Activated naive CD8-positive, alpha-beta T cell treated with anti-CD3 and anti-CD28 coated beads, Interleukin-2, amount 10 ng/mL, durations not matched to agents 7 days and 5 days (primary cell): ENCODE measurements around the gene ZNF726. TPM values are rescaled to one million over a fixed set of nuclear protein-coding genes. Genes with fewer than 3 reads are reported as not detected.
"Not testable (repeated sequence)": the region's sequence is repeated elsewhere in the genome, so short reads cannot be mapped to it uniquely, and the experiment has no call there.

Experiments used
- ATAC-seq: fragments of 150-1000 bp; cut with Tn5 transposase; one replicate; pipeline ENCODE4 v1.10.0; 2021; ENCODE audit warnings: low read depth, moderate library complexity
- POLR2A ChIA-PET: fragments of 350-600 bp; sonication (Branson Sonifier 250); formaldehyde crosslinking; loops from one replicate; lab custom pipeline; 2021; ENCODE audit warnings: antibody characterized with exemption; lab: Charles Lee
- DNase-seq: peaks from one replicate; pipeline ENCODE4 v3.0.0; 2021
- H3K27ac Mint-ChIP-seq: one replicate; pipeline ENCODE4 v1.8.0; 2022; ENCODE audit warnings: mild to moderate bottlenecking, mixed read lengths
- H3K27me3 Mint-ChIP-seq: one replicate; pipeline ENCODE4 v1.8.0; 2022; ENCODE audit warnings: mild to moderate bottlenecking, moderate library complexity, mixed read lengths
- H3K36me3 Mint-ChIP-seq: one replicate; pipeline ENCODE4 v1.8.0; 2021; ENCODE audit warnings: mild to moderate bottlenecking, mixed read lengths
- H3K4me1 Mint-ChIP-seq: one replicate; pipeline ENCODE4 v1.8.0; 2021; ENCODE audit warnings: mixed read lengths
- H3K4me3 Mint-ChIP-seq: one replicate; pipeline ENCODE4 v1.8.0; 2022; ENCODE audit warnings: mild to moderate bottlenecking, moderate library complexity, mixed read lengths
- H3K9me3 Mint-ChIP-seq: one replicate; pipeline ENCODE4 v1.8.0; 2021; ENCODE audit warnings: mixed read lengths
- total RNA-seq, 2 experiments: library from RNA; stranded (reverse); gene quantifications; one replicate each; pipeline ENCODE4 v1.2.3, GENCODE V29; 2021

Gene ZNF726
- total RNA-seq, result 10 to 100 TPM; 14.4 to 20.3 TPM

- Mint-ChIP-seq H3K4me1 (peaks cover 8% of the 10 kb centered on the region), H3K27ac (peak within 1 kb of the TSS; percentile 99), H3K4me3 (peak within 1 kb of the TSS; percentile 98), H3K27me3 (no peaks in the 10 kb centered on the region), H3K9me3 (peaks cover 24% of the 10 kb centered on the region), H3K36me3 (peaks cover 34% of the 10 kb centered on the region)
- DNase-seq (peak; percentile 82), ATAC-seq (peak; percentile 98)
- POLR2A ChIA-PET, result interaction anchor here (0.6 to 2.5 kb wide), 13 partner anchors 15 to 1862 kb away, joined by 3 to 27 read pairs (median 5); partner anchors contain the start of genes ZNF254, ZNF257, ZNF675 and ZNF681
Observed at GRCh38 chr19:23914402-23915286, at the start of gene ZNF726. ZNF726 (plus strand) TSS chr19:23914886; CDS start chr19:23914995, 109 bp downstream.

GRCh38 chr19:23867895-23868294, 46.8 kb upstream of the ZNF726 start:
- Mint-ChIP-seq H3K4me3 (no peak overlapping the region), H3K4me1 (no peaks in the 10 kb centered on the region), H3K27ac (no peak overlapping the region), H3K36me3 (no peaks in the 10 kb centered on the region), H3K9me3 (peaks cover 25% of the 10 kb centered on the region), H3K27me3 (no peaks in the 10 kb centered on the region)
- ATAC-seq, result no peak
- no peak for DNase-seq
- POLR2A ChIA-PET, result no interaction called here

- H3K4me3 Mint-ChIP-seq, result no peak overlapping the region
- POLR2A ChIA-PET, result no interaction called here
- DNase-seq, result no peak
- no peaks in the 10 kb centered on the region for H3K36me3 Mint-ChIP-seq
- peaks cover 25% of the 10 kb centered on the region for H3K9me3 Mint-ChIP-seq
- no peak overlapping the region for H3K27ac Mint-ChIP-seq
- H3K27me3 Mint-ChIP-seq, result no peaks in the 10 kb centered on the region
- H3K4me1 Mint-ChIP-seq, result no peaks in the 10 kb centered on the region
- no peak for ATAC-seq
Observed at GRCh38 chr19:23868630-23869029, 46.1 kb upstream of the ZNF726 start.

GRCh38 chr19:23872282-23872919, 42.3 kb upstream of the ZNF726 start:
- Mint-ChIP-seq H3K27me3 (no peaks in the 10 kb centered on the region), H3K36me3 (no peaks in the 10 kb centered on the region), H3K9me3 (peaks cover 12% of the 10 kb centered on the region), H3K4me1 (no peaks in the 10 kb centered on the region), H3K4me3 (no peak overlapping the region), H3K27ac (no peak overlapping the region)
- ATAC-seq, result no peak
- DNase-seq, result no peak
- POLR2A ChIA-PET, result no interaction called here

- no peak for DNase-seq
- H3K9me3 Mint-ChIP-seq, result peaks cover 21% of the 10 kb centered on the region
- H3K27me3 Mint-ChIP-seq, result peaks cover 3% of the 10 kb centered on the region
- ATAC-seq, result no peak
- H3K4me3 Mint-ChIP-seq, result no peak overlapping the region
- no peaks in the 10 kb centered on the region for H3K36me3 Mint-ChIP-seq
- no peak overlapping the region for H3K27ac Mint-ChIP-seq
- POLR2A ChIA-PET, result no interaction called here
- H3K4me1 Mint-ChIP-seq, result no peaks in the 10 kb centered on the region
Observed at GRCh38 chr19:23876261-23876660, 38.4 kb upstream of the ZNF726 start.

GRCh38 chr19:23876756-23877155, 37.9 kb upstream of the ZNF726 start:
- H3K4me3 Mint-ChIP-seq, H3K36me3 Mint-ChIP-seq, H3K27ac Mint-ChIP-seq, DNase-seq, ATAC-seq, H3K4me1 Mint-ChIP-seq, H3K27me3 Mint-ChIP-seq, POLR2A ChIA-PET: not testable (repeated sequence)
- peaks cover 21% of the 10 kb centered on the region for H3K9me3 Mint-ChIP-seq

- ATAC-seq (no peak), DNase-seq (no peak)
- Mint-ChIP-seq H3K4me3 (no peak overlapping the region), H3K27ac (no peak overlapping the region), H3K9me3 (peaks cover 34% of the 10 kb centered on the region), H3K36me3 (no peaks in the 10 kb centered on the region), H3K4me1 (no peaks in the 10 kb centered on the region), H3K27me3 (peaks cover 2% of the 10 kb centered on the region)
- POLR2A ChIA-PET, result no interaction called here
Observed at GRCh38 chr19:23882493-23882892, 32.2 kb upstream of the ZNF726 start.

- H3K4me1 Mint-ChIP-seq, result no peaks in the 10 kb centered on the region
- no peaks in the 10 kb centered on the region for H3K27me3 Mint-ChIP-seq
- H3K9me3 Mint-ChIP-seq, result peaks cover 27% of the 10 kb centered on the region
- ATAC-seq (no peak), DNase-seq (no peak)
- no peak overlapping the region for H3K27ac Mint-ChIP-seq
- POLR2A ChIA-PET, result no interaction called here
- H3K4me3 Mint-ChIP-seq, result no peak overlapping the region
- H3K36me3 Mint-ChIP-seq, result no peaks in the 10 kb centered on the region
Observed at GRCh38 chr19:23884363-23884762, 30.3 kb upstream of the ZNF726 start.

GRCh38 chr19:23887642-23888041, 27.0 kb upstream of the ZNF726 start:
- Mint-ChIP-seq H3K4me3 (no peak overlapping the region), H3K27me3 (no peaks in the 10 kb centered on the region), H3K4me1 (no peaks in the 10 kb centered on the region), H3K36me3 (no peaks in the 10 kb centered on the region), H3K9me3 (peaks cover 20% of the 10 kb centered on the region), H3K27ac (no peak overlapping the region)
- no peak for DNase-seq
- POLR2A ChIA-PET, result no interaction called here
- no peak for ATAC-seq

GRCh38 chr19:23896096-23896495, 18.6 kb upstream of the ZNF726 start:
- H3K27ac Mint-ChIP-seq, H3K36me3 Mint-ChIP-seq, POLR2A ChIA-PET, ATAC-seq, H3K27me3 Mint-ChIP-seq, DNase-seq, H3K4me3 Mint-ChIP-seq, H3K4me1 Mint-ChIP-seq: not testable (repeated sequence)
- peaks cover 16% of the 10 kb centered on the region for H3K9me3 Mint-ChIP-seq

- H3K27ac Mint-ChIP-seq, result no peak overlapping the region
- no peaks in the 10 kb centered on the region for H3K4me1 Mint-ChIP-seq
- no peaks in the 10 kb centered on the region for H3K36me3 Mint-ChIP-seq
- DNase-seq, result no peak
- H3K4me3 Mint-ChIP-seq, result no peak overlapping the region
- H3K9me3 Mint-ChIP-seq, result peaks cover 20% of the 10 kb centered on the region
- no peak for ATAC-seq
- POLR2A ChIA-PET, result no interaction called here
- no peaks in the 10 kb centered on the region for H3K27me3 Mint-ChIP-seq
Observed at GRCh38 chr19:23896912-23897311, 17.8 kb upstream of the ZNF726 start.

- Mint-ChIP-seq H3K27me3 (no peaks in the 10 kb centered on the region), H3K36me3 (no peaks in the 10 kb centered on the region), H3K4me3 (no peak overlapping the region), H3K27ac (no peak overlapping the region), H3K9me3 (peaks cover 28% of the 10 kb centered on the region), H3K4me1 (no peaks in the 10 kb centered on the region)
- DNase-seq, result no peak
- POLR2A ChIA-PET, result no interaction called here
- ATAC-seq, result no peak
Observed at GRCh38 chr19:23901360-23901759, 13.3 kb upstream of the ZNF726 start.

- Mint-ChIP-seq H3K27me3 (peaks cover under 1% of the 10 kb centered on the region), H3K36me3 (no peaks in the 10 kb centered on the region), H3K9me3 (peaks cover 26% of the 10 kb centered on the region), H3K4me3 (no peak overlapping the region), H3K4me1 (no peaks in the 10 kb centered on the region), H3K27ac (no peak overlapping the region)
- ATAC-seq (no peak), DNase-seq (no peak)
- POLR2A ChIA-PET, result no interaction called here
Observed at GRCh38 chr19:23904406-23904805, 10.3 kb upstream of the ZNF726 start.

- H3K27ac Mint-ChIP-seq, result no peak overlapping the region
- DNase-seq, result no peak
- H3K27me3 Mint-ChIP-seq, result peaks cover 2% of the 10 kb centered on the region
- no peak overlapping the region for H3K4me3 Mint-ChIP-seq
- POLR2A ChIA-PET, result no interaction called here
- no peak for ATAC-seq
- H3K4me1 Mint-ChIP-seq, result no peaks in the 10 kb centered on the region
- H3K9me3 Mint-ChIP-seq, result peaks cover 31% of the 10 kb centered on the region
- H3K36me3 Mint-ChIP-seq, result no peaks in the 10 kb centered on the region
Observed at GRCh38 chr19:23905771-23906170, 8.9 kb upstream of the ZNF726 start.
